A673 (cell line): ENCODE measurements around the gene SLC16A7. TPM values are rescaled to one million over a fixed set of nuclear protein-coding genes. Genes with fewer than 3 reads are reported as not detected.

Source experiments
- BruUV-seq: library from RNA; stranded (reverse); fragments of 400-500 nt; replicated peaks from 2 replicates; lab custom pipeline; 2021; lab: Mats Ljungman, UMichigan
- CTCF ChIA-PET: fragments of 300-600 bp; sonication (Branson Sonifier 250); formaldehyde crosslinking; loops from one replicate; lab custom pipeline; 2022; ENCODE audit warnings: antibody characterized with exemption; lab: Charles Lee
- POLR2A ChIA-PET: fragments of 300-600 bp; sonication (Branson Sonifier 250); formaldehyde crosslinking; loops from one replicate; lab custom pipeline; 2022; ENCODE audit warnings: antibody characterized with exemption; ENCODE audit not compliant: low non-redundant PET; lab: Charles Lee
- DNase-seq: peaks from one replicate; pipeline ENCODE4 v3.0.0-alpha.2; 2015; ENCODE audit warnings: low spot score
- H3K27ac ChIP-seq: fragments of 200-600 bp; sonication (generic); 2 replicates; pipeline ENCODE4 v1.5.1; 2016; ENCODE audit warnings: mixed run types, low read depth, mild to moderate bottlenecking, mixed read lengths, antibody characterized with exemption, low read length; ENCODE audit not compliant: poor library complexity, severe bottlenecking
- H3K27me3 ChIP-seq: fragments of 200-600 bp; sonication (generic); replicated peaks from 2 replicates; pipeline ENCODE4 v1.6.1; 2017; ENCODE audit warnings: mixed run types, low read depth, mild to moderate bottlenecking, mixed read lengths, antibody characterized with exemption, low read length; ENCODE audit not compliant: insufficient read depth, poor library complexity
- H3K36me3 ChIP-seq: fragments of 200-600 bp; sonication (generic); 2 replicates; pipeline ENCODE4 v1.6.1; 2016; ENCODE audit warnings: mixed run types, mild to moderate bottlenecking, mixed read lengths, antibody characterized with exemption, low read length; ENCODE audit not compliant: insufficient read depth, poor library complexity, severe bottlenecking
- H3K4me1 ChIP-seq: fragments of 200-600 bp; sonication (generic); 2 replicates; pipeline ENCODE4 v1.6.1; 2017; ENCODE audit warnings: mixed run types, mild to moderate bottlenecking, mixed read lengths, antibody characterized with exemption, low read length; ENCODE audit not compliant: insufficient read depth, poor library complexity, severe bottlenecking
- H3K4me3 ChIP-seq: fragments of 200-600 bp; sonication (generic); 2 replicates; pipeline ENCODE4 v1.5.1; 2016; ENCODE audit warnings: low read depth, mixed run types, mild to moderate bottlenecking, mixed read lengths, low read length; ENCODE audit not compliant: poor library complexity, severe bottlenecking
- H3K9me3 ChIP-seq: fragments of 200-600 bp; sonication (generic); 2 replicates; pipeline ENCODE4 v1.6.1; 2016; ENCODE audit warnings: mixed run types, low read depth, mild to moderate bottlenecking, mixed read lengths, antibody characterized with exemption, low read length; ENCODE audit not compliant: poor library complexity, severe bottlenecking
- CTCF ChIP-seq: fragments of 300-800, 200-600 bp; sonication (generic); conservative IDR thresholded peaks from 2 replicates; pipeline ENCODE4 v1.5.1; 2017; ENCODE audit warnings: low read depth, mild to moderate bottlenecking, antibody characterized with exemption, low read length, moderate library complexity, mixed read lengths
- EZH2 ChIP-seq: fragments of 200-600 bp; sonication (generic); IDR thresholded peaks from 2 replicates; pipeline ENCODE4 v1.6.1; 2017; ENCODE audit warnings: borderline replicate concordance, low read depth, mild to moderate bottlenecking, mixed read lengths, antibody characterized with exemption, low read length; ENCODE audit not compliant: poor library complexity, severe bottlenecking
- intact Hi-C: fragments of 100-400 bp; cut with micrococcal nuclease; formaldehyde crosslinking; loops from one replicate; pipeline ENCODE4 v1.10.0; 2022; ENCODE audit not compliant: unreplicated experiment
- total RNA-seq: library from RNA; stranded (reverse); gene quantifications from 2 replicates; pipeline ENCODE4 v1.2.3, GENCODE V29; 2021

Gene SLC16A7
- total RNA-seq, 1 experiment from 2014 or later: 2.5 TPM

GRCh38 chr12:59657266-59657665 lies 61.4 kb downstream of the SLC16A7 start:
- DNase-seq: no peak
- Histone ChIP-seq H3K27ac (no peak overlapping the region), H3K27me3 (no peaks in the 10 kb centered on the region), H3K4me1 (no peaks in the 10 kb centered on the region), H3K4me3 (no peak overlapping the region), H3K36me3 (no peaks in the 10 kb centered on the region), H3K9me3 (no peaks in the 10 kb centered on the region)
- no peak for TF ChIP-seq CTCF
- TF ChIP-seq EZH2: no peak
- no TSS peak for BruUV-seq
- ChIA-PET CTCF (no interaction called here), POLR2A (no interaction called here)
- intact Hi-C loops: no loop called here

DNA sequence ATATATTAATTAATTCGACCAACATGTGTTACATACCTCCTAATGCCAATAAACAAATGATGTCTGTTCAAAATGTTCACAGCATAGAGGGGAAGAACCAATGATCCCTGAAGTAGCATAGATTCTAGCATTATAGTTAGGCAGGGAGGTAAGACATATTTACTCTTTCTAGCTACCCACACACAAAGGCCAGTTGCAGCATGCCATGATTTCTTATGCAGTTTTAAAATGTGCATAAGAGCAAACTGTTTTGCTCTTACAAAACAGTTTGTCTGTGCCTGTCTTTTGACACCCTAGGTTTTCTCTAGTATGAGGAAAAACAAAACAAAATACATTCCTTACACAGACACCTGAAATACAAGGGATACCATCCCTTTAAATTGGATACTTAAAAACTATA lies 61.9 kb downstream of the SLC16A7 start:
- Histone ChIP-seq H3K27me3 (no peaks in the 10 kb centered on the region), H3K27ac (no peak overlapping the region), H3K36me3 (no peaks in the 10 kb centered on the region), H3K4me3 (no peak overlapping the region), H3K4me1 (no peaks in the 10 kb centered on the region), H3K9me3 (no peaks in the 10 kb centered on the region)
- no TSS peak for BruUV-seq
- CTCF ChIA-PET: no interaction called here
- intact Hi-C loops: no loop called here
- no peak for TF ChIP-seq CTCF
- no peak for TF ChIP-seq EZH2
- POLR2A ChIA-PET: no interaction called here
- DNase-seq: no peak

- DNase-seq: no peak
- H3K4me3 ChIP-seq: no peak overlapping the region
- intact Hi-C loops: no loop called here
These were observed 64.3 kb downstream of the SLC16A7 start for GRCh38 chr12:59660148-59660547.

More at GRCh38 chr12:59660148-59660547, 64.3 kb downstream of the SLC16A7 start:
- CTCF ChIA-PET: no interaction called here
- Histone ChIP-seq H3K9me3 (no peaks in the 10 kb centered on the region), H3K27me3 (no peaks in the 10 kb centered on the region), H3K4me1 (no peaks in the 10 kb centered on the region), H3K27ac (no peak overlapping the region), H3K36me3 (no peaks in the 10 kb centered on the region)
- POLR2A ChIA-PET: no interaction called here
- TF ChIP-seq CTCF (no peak), EZH2 (no peak)
- BruUV-seq: no TSS peak
